GM12865 (cell line): ENCODE measurements around the gene TEX14.
"Not testable (repeated sequence)": the region's sequence is repeated elsewhere in the genome, so short reads cannot be mapped to it uniquely, and the experiment has no call there.

Experiments
- DNase-seq: peaks from one replicate; pipeline ENCODE4 v3.0.0; 2010; ENCODE audit warnings: low read depth
- H3K4me3 ChIP-seq: 2 replicates; pipeline ENCODE4 v1.5.1; 2011; ENCODE audit warnings: mild to moderate bottlenecking, low read depth, low read length, control low read depth
- CTCF ChIP-seq: IDR thresholded peaks from 2 replicates; pipeline ENCODE4 v1.5.1; 2011; ENCODE audit warnings: low read length, control low read depth, low read depth, inconsistent platforms; ENCODE audit not compliant: insufficient read depth; ENCODE audit errors: missing control alignments

TEX14 gene

GRCh38 chr17:58565389-58566311 lies 126.2 kb downstream of the TEX14 start:
- no peak overlapping the region for H3K4me3 ChIP-seq
- no peak for TF ChIP-seq CTCF
- peak; percentile 11 for DNase-seq

GRCh38 chr17:58564971-58565370 lies 126.9 kb downstream of the TEX14 start:
- no peak for TF ChIP-seq CTCF
- H3K4me3 ChIP-seq, result no peak overlapping the region
- no peak for DNase-seq

- no peak overlapping the region for H3K4me3 ChIP-seq
- DNase-seq, result no peak
- no peak for TF ChIP-seq CTCF
Measured at GRCh38 chr17:58564243-58564642, 127.6 kb downstream of the TEX14 start.

- DNase-seq, result no peak
- TF ChIP-seq CTCF, result no peak
- H3K4me3 ChIP-seq, result no peak overlapping the region
Measured at GRCh38 chr17:58560511-58560910, 131.3 kb downstream of the TEX14 start.

GRCh38 chr17:58557981-58558380 lies 133.9 kb downstream of the TEX14 start:
- DNase-seq, result no peak
- TF ChIP-seq CTCF, result no peak
- H3K4me3 ChIP-seq, result no peak overlapping the region

- DNase-seq, result peak; percentile 33
- H3K4me3 ChIP-seq, result no peak overlapping the region
- TF ChIP-seq CTCF, result no peak
Measured at GRCh38 chr17:58556833-58557250, 135.0 kb downstream of the TEX14 start.

GRCh38 chr17:58555109-58555508 lies 136.7 kb downstream of the TEX14 start:
- H3K4me3 ChIP-seq, DNase-seq: not testable (repeated sequence)
